GM19463 (cell line): ENCODE data around the gene NCEH1.
"Not testable (repeated sequence)": the region's sequence is repeated elsewhere in the genome, so short reads cannot be mapped to it uniquely, and the experiment has no call there.

Source experiments
- ATAC-seq: cut with Tn5 transposase; IDR thresholded peaks from one replicate; pipeline ENCODE4 v1.9.1; 2021; ENCODE audit warnings: mild to moderate bottlenecking, moderate library complexity; ENCODE audit not compliant: unreplicated experiment

The NCEH1 gene

DNA sequence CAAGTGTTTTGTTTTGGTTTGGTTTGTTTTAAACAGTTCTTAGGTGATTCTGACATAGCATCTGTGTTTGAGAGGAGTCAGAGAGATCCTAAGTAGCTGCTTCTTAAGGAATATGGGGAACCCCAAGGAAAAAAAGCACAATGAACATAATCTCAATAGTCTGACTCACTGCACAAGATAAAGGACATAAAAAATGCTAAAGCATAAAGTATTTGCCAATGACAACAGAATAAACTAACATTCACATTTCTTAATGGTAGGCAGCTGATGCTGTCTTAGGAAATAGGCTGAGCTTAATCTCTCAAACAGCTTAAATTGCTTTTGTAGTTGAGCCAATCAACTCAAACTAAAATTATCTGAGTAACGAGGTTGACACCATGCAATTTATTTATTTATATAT, 2.9 kb downstream of the NCEH1 start:
- ATAC-seq: no peak

DNA sequence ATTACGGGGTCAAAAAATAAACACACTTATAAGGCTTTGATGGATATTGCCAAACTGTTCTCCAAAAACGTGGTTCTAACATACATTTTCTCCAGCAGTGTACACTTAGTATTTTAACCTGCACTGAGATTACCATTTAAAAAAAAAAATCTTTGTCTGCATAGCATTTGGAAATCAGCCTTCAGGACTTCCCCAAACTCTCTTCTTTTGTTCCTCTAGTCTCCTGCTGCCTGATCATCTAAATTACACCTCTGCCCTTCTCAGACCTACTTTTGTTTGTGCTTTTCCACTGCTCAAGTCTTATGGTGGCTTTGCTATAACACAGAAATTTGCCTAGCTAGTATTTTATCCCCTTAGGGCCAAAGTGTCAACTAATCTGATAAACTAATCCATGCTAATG, 3.8 kb downstream of the NCEH1 start:
- no peak for ATAC-seq

DNA sequence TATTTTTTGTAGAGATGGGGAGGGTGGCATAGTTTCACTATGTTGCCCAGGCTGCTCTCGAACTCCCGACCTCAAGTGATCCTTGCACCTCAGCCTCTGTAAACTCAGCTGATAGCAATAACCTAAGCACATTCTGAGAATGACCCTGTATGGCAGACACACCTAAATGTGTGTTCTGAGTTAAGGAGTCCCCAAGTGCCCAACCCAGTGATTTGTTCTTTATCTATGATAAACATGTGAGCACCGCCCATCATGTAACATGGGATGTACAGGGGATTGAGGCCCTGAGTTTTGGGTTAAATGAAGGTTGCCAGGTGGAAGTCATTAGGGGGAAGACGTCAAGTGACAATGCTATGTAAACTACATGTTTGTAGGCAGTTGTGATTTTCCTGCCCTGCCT, 5.7 kb downstream of the NCEH1 start:
- ATAC-seq: no peak

DNA sequence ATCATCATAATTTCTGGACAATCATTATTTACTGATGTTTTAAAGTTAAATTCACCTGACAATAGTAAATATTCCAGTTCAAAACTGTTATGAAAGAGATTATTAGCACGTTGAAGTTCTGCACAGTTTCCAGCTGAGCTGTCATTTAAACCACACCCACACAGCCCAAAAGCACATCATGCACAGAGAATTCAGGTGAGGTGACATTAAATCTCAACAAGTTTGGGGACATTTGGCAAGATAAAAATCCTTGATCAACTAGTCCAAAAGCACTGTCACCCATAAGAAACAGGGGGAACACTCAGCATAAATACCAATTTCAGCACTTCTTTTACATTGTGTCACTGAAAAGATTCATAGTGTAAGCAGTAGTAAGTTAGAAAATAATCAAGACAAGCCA, 6.9 kb downstream of the NCEH1 start:
- ATAC-seq: no peak

- not testable (repeated sequence) for ATAC-seq
Measured at GRCh38 chr3:172702731-172703130, 8.1 kb downstream of the NCEH1 start.

GRCh38 chr3:172702256-172702655, 8.6 kb downstream of the NCEH1 start:
- ATAC-seq: peak; percentile 12

DNA sequence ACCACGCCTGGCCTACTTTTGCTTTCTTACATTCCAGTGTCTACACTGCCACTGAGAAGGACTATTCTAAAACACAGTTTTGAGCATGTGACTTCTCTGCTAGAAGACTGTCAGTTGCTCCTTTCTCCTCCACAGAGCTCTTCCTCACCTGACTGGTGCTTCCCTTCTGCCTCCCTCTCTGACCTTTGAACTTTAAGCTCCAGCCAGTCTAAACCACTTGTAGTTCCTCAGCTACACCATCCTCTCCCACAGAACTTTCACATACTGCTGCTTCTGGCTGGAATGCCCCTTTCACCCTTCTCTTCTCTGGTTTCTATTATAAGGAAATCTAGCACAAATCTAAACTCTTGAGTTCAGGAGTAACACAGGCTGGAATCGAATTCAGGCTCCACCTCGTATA, 9.1 kb downstream of the NCEH1 start:
- ATAC-seq: peak; percentile 70

DNA sequence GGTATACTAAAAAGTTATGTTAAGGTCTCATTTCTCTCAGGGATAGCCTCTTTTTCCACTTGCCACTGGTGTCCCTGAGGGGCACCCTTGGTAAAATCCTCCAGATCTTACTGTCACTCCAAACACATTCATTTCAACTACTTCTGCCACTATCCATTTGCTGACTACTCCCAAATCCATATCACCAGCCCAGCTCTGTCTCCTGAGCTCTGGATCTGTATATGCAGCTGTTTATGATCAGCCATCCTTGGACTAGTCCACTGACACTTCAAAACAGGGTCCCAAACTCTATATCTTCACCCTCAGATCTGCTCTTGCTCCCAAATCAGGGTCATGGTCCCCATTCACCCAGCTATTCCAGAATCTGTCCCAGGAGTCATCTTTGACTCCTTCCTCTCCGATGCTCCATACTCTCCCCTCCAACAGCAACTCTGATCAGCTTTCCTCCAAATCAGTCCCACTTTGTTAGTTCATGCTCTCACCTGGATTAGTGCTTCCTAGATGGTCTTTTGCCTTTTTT, 9.9 kb downstream of the NCEH1 start:
- no peak for ATAC-seq

- no peak for ATAC-seq
Measured at GRCh38 chr3:172700256-172700655, 10.6 kb downstream of the NCEH1 start.

DNA sequence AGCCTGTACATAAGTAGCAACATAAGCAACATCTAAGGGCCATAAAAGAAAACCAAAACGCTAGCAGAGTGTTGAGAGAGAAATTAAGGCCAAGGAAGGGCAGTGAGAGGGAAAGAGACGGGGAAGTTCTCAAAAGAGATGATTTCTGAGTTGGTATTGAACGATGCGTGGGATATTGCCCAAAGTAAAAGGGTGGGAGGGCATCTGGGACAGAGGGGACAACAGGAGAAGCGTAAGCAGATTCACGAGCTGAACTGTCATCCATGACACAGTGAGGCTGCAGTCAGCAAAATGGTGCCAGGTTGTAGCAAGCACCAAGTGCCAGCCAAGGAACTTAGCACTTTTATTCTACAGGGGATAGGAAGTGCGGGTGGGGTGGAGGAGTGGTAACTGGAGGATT, 11.8 kb downstream of the NCEH1 start:
- ATAC-seq: no peak

GRCh38 chr3:172698631-172699030, 12.2 kb downstream of the NCEH1 start:
- no peak for ATAC-seq

GRCh38 chr3:172697558-172697957, 13.3 kb downstream of the NCEH1 start:
- no peak for ATAC-seq

- ATAC-seq: no peak
Measured at GRCh38 chr3:172696357-172696756, 14.5 kb downstream of the NCEH1 start.

- ATAC-seq: no peak
Measured at GRCh38 chr3:172694573-172695246, 16.2 kb downstream of the NCEH1 start.

DNA sequence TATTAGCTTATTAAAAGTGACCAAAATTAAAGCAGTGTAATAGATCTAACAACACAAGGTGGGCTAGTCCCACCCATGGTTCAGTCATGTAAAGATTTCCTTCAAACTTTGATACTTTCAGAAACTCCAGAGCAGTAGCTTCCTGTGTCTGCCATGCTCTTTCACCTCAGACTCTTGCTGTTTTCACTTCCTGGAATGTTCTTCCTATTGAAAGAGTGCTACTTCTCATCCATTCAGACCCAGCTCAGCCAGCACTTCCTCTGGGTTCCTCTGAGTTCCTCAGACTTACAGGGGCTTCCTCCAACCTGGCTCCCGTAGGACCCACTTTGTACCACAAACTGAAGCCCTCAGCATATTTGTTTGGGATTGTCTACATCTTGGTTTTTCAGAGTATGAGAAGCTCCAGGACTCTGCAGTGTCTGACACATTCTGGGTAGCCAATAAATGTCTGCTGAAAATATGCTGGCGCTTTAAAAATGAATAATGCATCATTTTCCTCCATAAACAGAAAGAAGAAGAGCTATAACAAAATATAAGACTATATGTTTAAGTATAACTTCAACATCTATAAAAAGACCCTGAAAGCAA, 18.0 kb downstream of the NCEH1 start:
- peak; percentile 65 for ATAC-seq

- ATAC-seq: no peak
Measured at GRCh38 chr3:172690936-172691335, 19.9 kb downstream of the NCEH1 start.

GRCh38 chr3:172688588-172688987, 22.3 kb downstream of the NCEH1 start:
- ATAC-seq: no peak

DNA sequence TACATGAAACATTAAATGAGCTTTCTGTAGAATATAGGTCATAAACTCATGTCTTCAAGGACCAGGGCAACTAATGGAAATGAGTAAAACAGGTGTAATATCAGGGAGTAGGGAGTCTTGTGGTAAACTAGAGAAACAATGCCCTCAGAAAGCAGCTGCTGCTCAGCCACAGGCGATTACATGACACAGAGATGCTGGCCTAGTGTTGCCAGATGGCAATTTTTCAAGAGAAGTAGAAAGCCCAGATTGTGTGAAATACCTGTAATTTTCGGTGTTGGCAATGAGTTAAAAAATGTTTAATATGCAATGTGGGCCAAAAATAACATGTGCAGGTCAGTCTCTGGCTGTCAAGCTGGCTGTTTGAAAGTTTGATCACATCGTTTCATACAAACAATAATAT, 23.4 kb downstream of the NCEH1 start:
- ATAC-seq: no peak

DNA sequence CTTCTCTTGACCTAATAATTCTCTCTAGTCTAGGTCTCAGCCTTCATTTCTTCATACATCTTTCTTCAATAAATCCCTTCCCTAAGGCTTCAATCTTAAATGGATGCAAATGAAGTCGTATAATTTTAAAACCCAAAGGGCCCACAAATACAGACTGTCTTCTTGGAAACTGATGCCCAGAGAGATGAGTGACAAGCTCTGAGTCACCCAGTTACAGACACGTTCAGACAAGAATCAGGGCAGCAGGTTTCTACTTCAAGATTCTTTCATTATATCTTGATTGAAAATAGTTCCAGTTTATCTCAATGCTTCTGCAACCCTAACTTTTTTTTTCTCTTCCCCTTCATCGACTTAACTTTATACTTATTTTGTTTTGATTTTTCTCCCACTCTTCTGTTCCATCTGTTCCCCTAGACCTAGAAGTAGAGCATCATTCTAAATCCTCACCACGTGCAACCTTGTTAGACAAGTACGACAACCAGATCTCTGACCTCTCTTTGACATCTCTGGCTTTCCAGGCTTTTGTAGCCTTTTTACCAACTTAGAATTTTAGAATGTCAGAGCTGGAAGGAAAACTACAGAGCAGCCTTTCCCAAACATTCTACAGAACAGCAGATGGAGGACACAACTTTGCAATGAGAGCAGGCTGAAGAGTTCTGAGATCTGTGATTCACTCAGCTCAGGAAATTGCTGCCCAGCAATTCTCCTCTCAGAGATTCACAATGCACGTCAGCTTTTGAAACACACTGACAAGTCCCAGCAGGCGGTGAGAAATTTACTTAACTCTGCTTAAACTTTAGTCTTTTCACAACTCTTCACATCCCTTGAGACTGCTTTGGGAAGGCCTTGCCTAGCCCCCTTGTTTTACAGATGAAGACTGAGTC, 25.3 kb downstream of the NCEH1 start:
- no peak for ATAC-seq

GRCh38 chr3:172680684-172681083, 30.2 kb downstream of the NCEH1 start:
- no peak for ATAC-seq

GRCh38 chr3:172679599-172679998, 31.3 kb downstream of the NCEH1 start:
- no peak for ATAC-seq

DNA sequence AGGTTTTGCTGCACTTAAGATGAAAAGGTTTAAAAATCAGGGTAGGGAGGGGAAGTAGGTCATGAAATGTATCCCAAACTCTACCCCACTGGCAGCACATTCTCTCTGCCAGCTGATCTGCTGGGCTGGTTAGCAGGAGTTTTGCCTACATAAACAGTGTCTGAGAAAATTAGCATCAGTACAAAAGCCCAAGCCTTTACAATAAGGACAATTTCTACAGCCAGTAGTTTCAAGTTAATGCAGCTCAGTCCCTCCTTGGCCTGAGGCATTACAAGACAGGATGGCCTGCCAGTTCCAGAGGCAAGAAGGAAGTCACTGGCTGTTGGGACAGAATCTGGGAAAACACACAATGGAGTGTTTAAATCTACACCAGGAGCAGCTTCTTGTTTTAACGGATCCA, 32.8 kb downstream of the NCEH1 start:
- no peak for ATAC-seq
